PC-3 (cell line): ENCODE measurements around the gene TNFRSF4. TPM values are rescaled to one million over a fixed set of nuclear protein-coding genes. Genes with fewer than 3 reads are reported as not detected.

ENCODE experiments used
- ATAC-seq: fragments of 200-7000 bp; cut with Tn5 transposase; 2 replicates; pipeline ENCODE4 v1.9.1; 2020; ENCODE audit warnings: mild to moderate bottlenecking, moderate library complexity
- BruUV-seq: library from RNA; stranded (reverse); fragments of 400-500 nt; replicated peaks from 2 replicates; lab custom pipeline; 2021; lab: Mats Ljungman, UMichigan
- CTCF ChIA-PET: fragments of 300-600 bp; sonication (Branson Sonifier 250); formaldehyde crosslinking; loops from one replicate; lab custom pipeline; 2022; ENCODE audit warnings: antibody characterized with exemption; lab: Charles Lee
- POLR2A ChIA-PET: fragments of 300-600 bp; sonication (Branson Sonifier 250); formaldehyde crosslinking; loops from one replicate; lab custom pipeline; 2022; ENCODE audit warnings: antibody characterized with exemption; ENCODE audit not compliant: unreplicated experiment; lab: Charles Lee
- DNase-seq: peaks from one replicate; pipeline ENCODE4 v3.0.0-alpha.2; 2015
- H2AFZ ChIP-seq: fragments of 300-600 bp; sonication (generic); 2 replicates; pipeline ENCODE4 v1.6.0; 2016; ENCODE audit warnings: antibody characterized with exemption, low read length
- H3F3A ChIP-seq: fragments of 300-600 bp; sonication (generic); one replicate; pipeline ENCODE4 v1.6.0; 2017; ENCODE audit warnings: antibody characterized with exemption, low read length, control low read depth, mild to moderate bottlenecking; ENCODE audit not compliant: unreplicated experiment
- H3K27ac ChIP-seq: fragments of 300-600 bp; sonication (generic); 2 replicates; pipeline ENCODE4 v1.5.1; 2016; ENCODE audit warnings: mild to moderate bottlenecking, low read length
- H3K27me3 ChIP-seq: fragments of 300-600 bp; sonication (generic); 2 replicates; pipeline ENCODE4 v1.6.1; 2016; ENCODE audit warnings: low read length, mixed read lengths
- H3K36me3 ChIP-seq: fragments of 300-600 bp; sonication (generic); 2 replicates; pipeline ENCODE4 v1.6.1; 2016; ENCODE audit warnings: low read depth, mixed run types, low read length, mixed read lengths
- H3K4me1 ChIP-seq: fragments of 300-600 bp; sonication (generic); 2 replicates; pipeline ENCODE4 v1.5.1; 2016; ENCODE audit warnings: low read length; ENCODE audit not compliant: insufficient read depth
- H3K4me2 ChIP-seq: fragments of 300-600 bp; sonication (generic); 2 replicates; pipeline ENCODE4 v1.6.0; 2016; ENCODE audit warnings: low read length
- H3K4me3 ChIP-seq: fragments of 300-600 bp; sonication (generic); 2 replicates; pipeline ENCODE4 v1.5.1; 2016; ENCODE audit warnings: mild to moderate bottlenecking, low read length, mixed read lengths
- H3K79me2 ChIP-seq: fragments of 300-600 bp; sonication (generic); 2 replicates; pipeline ENCODE4 v1.6.1; 2017; ENCODE audit warnings: low read length, mixed read lengths
- H3K9ac ChIP-seq: fragments of 300-600 bp; sonication (generic); 2 replicates; pipeline ENCODE4 v1.6.0; 2016; ENCODE audit warnings: mild to moderate bottlenecking, low read length
- H3K9me2 ChIP-seq: fragments of 300-600 bp; sonication (generic); replicated peaks from 2 replicates; pipeline ENCODE4 v1.6.1; 2016; ENCODE audit warnings: mixed run types, low read length, mixed read lengths
- H3K9me3 ChIP-seq: fragments of 300-600 bp; sonication (generic); 2 replicates; pipeline ENCODE4 v1.6.1; 2016; ENCODE audit warnings: low read length, mixed read lengths
- H4K20me1 ChIP-seq: fragments of 300-600 bp; sonication (generic); 2 replicates; pipeline ENCODE4 v1.6.1; 2016; ENCODE audit warnings: low read length, mixed read lengths
- EZH2 ChIP-seq: fragments of 300-600 bp; sonication (generic); IDR thresholded peaks from one replicate; pipeline ENCODE4 v1.6.1; 2017; ENCODE audit warnings: antibody characterized with exemption, mild to moderate bottlenecking, low read length; ENCODE audit not compliant: unreplicated experiment
- EZH2phosphoT487 ChIP-seq: fragments of 300-600 bp; sonication (generic); IDR thresholded peaks from 2 replicates; pipeline ENCODE4 v1.6.1; 2018; ENCODE audit warnings: mild to moderate bottlenecking, antibody characterized with exemption, low read length, borderline replicate concordance
- intact Hi-C: fragments of 100-400 bp; cut with micrococcal nuclease; formaldehyde crosslinking; loops from 2 replicates; pipeline ENCODE4 v1.9.0; 2023
- total RNA-seq: library from RNA; depleted of rRNA; stranded (reverse); fragments of >200 nt; gene quantifications from 2 replicates; pipeline ENCODE4 v1.2.3, GENCODE V29; 2014
- TF ChIP-seq, protein P1 (sequence below): fragments of 300-600 bp; sonication (generic); conservative IDR thresholded peaks from 2 replicates; pipeline ENCODE4 v1.5.1; 2017; ENCODE audit warnings: antibody characterized with exemption, low read depth, mild to moderate bottlenecking, low read length

TNFRSF4 gene
- total RNA-seq, 1 experiment from 2014 or later = 0.11 TPM

- ChIA-PET CTCF (no interaction called here), POLR2A (no interaction called here)
- Histone ChIP-seq H3K4me1 (peaks cover 12% of the 10 kb centered on the region), H3K9ac (no peak overlapping the region), H3K27ac (no peak overlapping the region), H3K4me3 (no peak overlapping the region), H3F3A (no peaks in the 10 kb centered on the region), H4K20me1 (no peaks in the 10 kb centered on the region), H3K36me3 (peaks cover 59% of the 10 kb centered on the region), H3K27me3 (no peaks in the 10 kb centered on the region), H3K9me3 (no peaks in the 10 kb centered on the region), H3K79me2 (peaks cover 28% of the 10 kb centered on the region; the same call in 1 of the 2 replicates), H2AFZ (no peak overlapping the region), H3K4me2 (no peak overlapping the region), H3K9me2 (no peaks in the 10 kb centered on the region)
- BruUV-seq = no TSS peak
- DNase-seq (no peak), ATAC-seq (no peak)
- no peak for TF ChIP-seq EZH2
- intact Hi-C loops = no loop called here
Observed at GRCh38 chr1:1255611-1256010, 41.7 kb upstream of the TNFRSF4 start.

DNA sequence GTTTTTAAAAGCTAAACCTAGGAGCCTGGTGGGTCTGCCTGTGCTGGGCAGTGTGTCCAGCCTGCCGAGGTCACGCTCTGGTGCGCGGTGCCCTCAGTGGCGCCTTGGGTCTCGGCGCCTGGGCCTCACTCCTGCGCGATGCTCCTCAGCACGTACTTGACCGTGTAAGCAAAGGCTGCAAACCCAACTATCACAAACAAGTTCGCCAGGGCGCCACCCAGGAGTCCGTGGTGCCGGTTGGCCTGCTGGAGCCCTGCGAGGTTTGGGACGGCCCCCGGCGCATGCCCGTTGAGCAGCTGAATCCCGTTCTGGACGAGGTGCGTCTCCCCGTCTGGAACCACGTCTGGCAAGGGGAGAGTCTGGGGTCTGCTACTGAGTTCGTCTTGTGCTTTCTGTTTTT is 41.1 kb upstream of the TNFRSF4 start:
- DNase-seq (no peak), ATAC-seq (no peak)
- Histone ChIP-seq H3K27ac (no peak overlapping the region), H3K4me3 (no peak overlapping the region), H3K9me3 (no peaks in the 10 kb centered on the region), H3K4me2 (no peak overlapping the region), H3K79me2 (peaks cover 23% of the 10 kb centered on the region; the same call in 1 of the 2 replicates), H3K9me2 (no peaks in the 10 kb centered on the region), H3K9ac (no peak overlapping the region), H2AFZ (no peak overlapping the region), H3K36me3 (peaks cover 54% of the 10 kb centered on the region), H3F3A (no peaks in the 10 kb centered on the region), H4K20me1 (no peaks in the 10 kb centered on the region), H3K27me3 (no peaks in the 10 kb centered on the region), H3K4me1 (peaks cover 12% of the 10 kb centered on the region)
- intact Hi-C loops = no loop called here
- ChIA-PET CTCF (no interaction called here), POLR2A (no interaction called here)
- TSS peak; percentile 57 for BruUV-seq
- TF ChIP-seq, protein P1, sequence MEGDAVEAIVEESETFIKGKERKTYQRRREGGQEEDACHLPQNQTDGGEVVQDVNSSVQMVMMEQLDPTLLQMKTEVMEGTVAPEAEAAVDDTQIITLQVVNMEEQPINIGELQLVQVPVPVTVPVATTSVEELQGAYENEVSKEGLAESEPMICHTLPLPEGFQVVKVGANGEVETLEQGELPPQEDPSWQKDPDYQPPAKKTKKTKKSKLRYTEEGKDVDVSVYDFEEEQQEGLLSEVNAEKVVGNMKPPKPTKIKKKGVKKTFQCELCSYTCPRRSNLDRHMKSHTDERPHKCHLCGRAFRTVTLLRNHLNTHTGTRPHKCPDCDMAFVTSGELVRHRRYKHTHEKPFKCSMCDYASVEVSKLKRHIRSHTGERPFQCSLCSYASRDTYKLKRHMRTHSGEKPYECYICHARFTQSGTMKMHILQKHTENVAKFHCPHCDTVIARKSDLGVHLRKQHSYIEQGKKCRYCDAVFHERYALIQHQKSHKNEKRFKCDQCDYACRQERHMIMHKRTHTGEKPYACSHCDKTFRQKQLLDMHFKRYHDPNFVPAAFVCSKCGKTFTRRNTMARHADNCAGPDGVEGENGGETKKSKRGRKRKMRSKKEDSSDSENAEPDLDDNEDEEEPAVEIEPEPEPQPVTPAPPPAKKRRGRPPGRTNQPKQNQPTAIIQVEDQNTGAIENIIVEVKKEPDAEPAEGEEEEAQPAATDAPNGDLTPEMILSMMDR = no peak
- TF ChIP-seq EZH2phosphoT487 = no peak
- no peak for TF ChIP-seq EZH2

DNA sequence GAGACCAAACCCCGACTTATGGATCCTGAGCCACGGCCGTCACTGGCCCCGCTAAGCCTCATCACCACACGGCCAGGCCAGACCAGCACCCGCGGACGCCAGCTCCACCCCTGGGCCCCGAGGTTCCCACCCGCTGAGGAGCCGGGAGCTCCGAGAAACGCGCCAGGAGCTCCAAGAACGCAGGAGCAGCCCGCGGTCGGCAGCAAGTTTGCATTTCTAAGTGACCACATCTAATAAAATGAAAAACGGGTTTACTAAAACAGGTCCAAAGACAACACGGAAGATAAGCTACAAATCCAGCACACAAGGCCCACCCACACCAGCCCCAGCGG is 40.7 kb upstream of the TNFRSF4 start:
- H3K36me3 ChIP-seq = peaks cover 50% of the 10 kb centered on the region
- peaks cover 18% of the 10 kb centered on the region; the same call in 1 of the 2 replicates for H3K79me2 ChIP-seq
- TF ChIP-seq, protein P1 = no peak
- TF ChIP-seq EZH2phosphoT487 = no peak
- TF ChIP-seq EZH2 = no peak
- H3K4me2 ChIP-seq = no peak overlapping the region
- no peaks in the 10 kb centered on the region for H3F3A ChIP-seq
- no peak overlapping the region for H3K4me3 ChIP-seq
- no peaks in the 10 kb centered on the region for H3K9me3 ChIP-seq
- H3K4me1 ChIP-seq = peaks cover 12% of the 10 kb centered on the region
- intact Hi-C loops = no loop called here
- no peak overlapping the region for H3K27ac ChIP-seq
- no peaks in the 10 kb centered on the region for H4K20me1 ChIP-seq
- CTCF ChIA-PET = no interaction called here
- H3K9me2 ChIP-seq = no peaks in the 10 kb centered on the region
- no peak overlapping the region for H3K9ac ChIP-seq
- POLR2A ChIA-PET = no interaction called here
- DNase-seq (no peak), ATAC-seq (no peak)
- no peaks in the 10 kb centered on the region for H3K27me3 ChIP-seq
- no TSS peak for BruUV-seq
- H2AFZ ChIP-seq = no peak overlapping the region
